ENCODE data around the gene MAP3K15.

MAP3K15 gene, protein sequence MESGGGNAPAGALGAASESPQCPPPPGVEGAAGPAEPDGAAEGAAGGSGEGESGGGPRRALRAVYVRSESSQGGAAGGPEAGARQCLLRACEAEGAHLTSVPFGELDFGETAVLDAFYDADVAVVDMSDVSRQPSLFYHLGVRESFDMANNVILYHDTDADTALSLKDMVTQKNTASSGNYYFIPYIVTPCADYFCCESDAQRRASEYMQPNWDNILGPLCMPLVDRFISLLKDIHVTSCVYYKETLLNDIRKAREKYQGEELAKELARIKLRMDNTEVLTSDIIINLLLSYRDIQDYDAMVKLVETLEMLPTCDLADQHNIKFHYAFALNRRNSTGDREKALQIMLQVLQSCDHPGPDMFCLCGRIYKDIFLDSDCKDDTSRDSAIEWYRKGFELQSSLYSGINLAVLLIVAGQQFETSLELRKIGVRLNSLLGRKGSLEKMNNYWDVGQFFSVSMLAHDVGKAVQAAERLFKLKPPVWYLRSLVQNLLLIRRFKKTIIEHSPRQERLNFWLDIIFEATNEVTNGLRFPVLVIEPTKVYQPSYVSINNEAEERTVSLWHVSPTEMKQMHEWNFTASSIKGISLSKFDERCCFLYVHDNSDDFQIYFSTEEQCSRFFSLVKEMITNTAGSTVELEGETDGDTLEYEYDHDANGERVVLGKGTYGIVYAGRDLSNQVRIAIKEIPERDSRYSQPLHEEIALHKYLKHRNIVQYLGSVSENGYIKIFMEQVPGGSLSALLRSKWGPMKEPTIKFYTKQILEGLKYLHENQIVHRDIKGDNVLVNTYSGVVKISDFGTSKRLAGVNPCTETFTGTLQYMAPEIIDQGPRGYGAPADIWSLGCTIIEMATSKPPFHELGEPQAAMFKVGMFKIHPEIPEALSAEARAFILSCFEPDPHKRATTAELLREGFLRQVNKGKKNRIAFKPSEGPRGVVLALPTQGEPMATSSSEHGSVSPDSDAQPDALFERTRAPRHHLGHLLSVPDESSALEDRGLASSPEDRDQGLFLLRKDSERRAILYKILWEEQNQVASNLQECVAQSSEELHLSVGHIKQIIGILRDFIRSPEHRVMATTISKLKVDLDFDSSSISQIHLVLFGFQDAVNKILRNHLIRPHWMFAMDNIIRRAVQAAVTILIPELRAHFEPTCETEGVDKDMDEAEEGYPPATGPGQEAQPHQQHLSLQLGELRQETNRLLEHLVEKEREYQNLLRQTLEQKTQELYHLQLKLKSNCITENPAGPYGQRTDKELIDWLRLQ (N-terminal part only)

DNA sequence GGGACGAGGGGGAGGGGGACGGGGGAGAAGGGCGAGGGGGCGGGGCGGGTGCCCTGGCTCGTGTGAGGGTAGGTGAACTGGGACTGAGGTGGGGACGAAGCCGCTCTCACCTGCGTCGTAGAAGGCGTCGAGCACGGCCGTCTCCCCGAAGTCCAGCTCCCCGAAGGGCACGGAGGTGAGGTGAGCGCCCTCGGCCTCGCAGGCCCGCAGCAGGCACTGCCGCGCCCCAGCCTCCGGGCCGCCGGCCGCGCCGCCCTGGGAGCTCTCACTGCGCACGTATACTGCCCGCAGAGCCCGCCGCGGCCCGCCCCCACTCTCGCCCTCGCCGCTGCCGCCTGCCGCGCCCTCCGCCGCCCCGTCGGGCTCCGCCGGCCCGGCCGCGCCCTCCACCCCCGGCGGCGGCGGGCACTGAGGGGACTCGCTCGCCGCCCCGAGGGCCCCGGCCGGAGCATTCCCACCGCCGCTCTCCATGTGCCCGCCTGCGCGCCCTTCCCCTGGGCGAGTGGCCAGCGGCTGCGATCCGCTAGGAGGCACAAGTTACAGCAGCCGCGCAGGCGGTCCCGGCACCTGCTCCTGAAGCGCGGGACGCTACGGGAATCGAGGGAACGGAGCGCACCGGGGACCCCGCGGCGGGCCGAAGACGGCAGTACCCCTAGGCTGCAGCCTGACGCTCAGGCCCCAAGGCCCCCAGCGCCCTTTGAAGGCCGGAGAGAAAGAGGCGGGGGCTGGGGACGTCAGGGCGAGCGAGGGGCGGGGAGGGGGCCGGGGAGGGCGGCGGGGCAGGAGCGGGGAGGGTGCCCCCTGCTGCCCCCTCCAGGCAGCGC lies at the start of gene MAP3K15:
Gene MAP3K15, minus strand, starts transcription at position 718 of the 824 bp plus-strand sequence. Its CDS starts 247 bp downstream, at position 471.
- peak; percentile 31 for DNase-seq (ENCODE audit: low spot score)

DNA sequence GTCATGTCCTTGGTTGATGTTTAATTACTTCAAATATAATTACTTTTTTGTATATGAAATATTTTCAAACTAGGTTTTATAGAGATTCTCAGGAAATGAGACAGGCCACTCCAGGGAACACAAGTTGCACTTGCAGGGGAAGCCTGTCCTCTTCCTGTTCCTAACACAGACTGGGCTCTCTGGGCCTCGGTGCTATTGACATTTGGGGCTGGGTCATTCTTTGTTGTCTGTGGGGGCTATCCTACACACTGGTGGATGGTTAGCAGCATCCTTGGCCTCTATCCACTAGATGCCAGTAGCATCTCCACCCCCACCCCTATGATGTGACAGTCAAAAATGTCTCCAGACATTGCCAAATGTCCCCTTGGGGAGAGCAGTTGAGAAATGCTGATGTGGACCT lies 49.3 kb upstream of the MAP3K15 start:
- DNase-seq (ENCODE audit: low spot score): no peak

DNA sequence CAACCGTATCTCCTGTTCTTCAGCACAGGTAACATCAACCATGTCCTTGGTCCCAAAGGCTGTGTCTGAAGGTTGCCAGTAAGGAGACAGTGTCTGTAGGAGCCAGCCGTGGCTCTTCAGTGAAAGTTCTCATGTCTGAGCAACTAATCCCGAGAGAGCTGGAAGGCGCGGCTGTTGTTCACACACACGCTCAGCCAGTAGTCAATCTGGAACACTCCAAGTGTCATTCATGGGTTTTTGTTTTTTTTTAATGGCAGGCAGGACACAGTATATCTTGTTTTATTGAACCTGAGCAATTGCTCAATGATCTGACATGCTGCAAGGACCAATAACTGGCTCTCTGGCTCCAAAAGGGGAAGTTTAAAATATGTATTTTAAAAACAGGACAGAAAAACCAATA lies 48.4 kb upstream of the MAP3K15 start:
- DNase-seq (ENCODE audit: low spot score): no peak

DNA sequence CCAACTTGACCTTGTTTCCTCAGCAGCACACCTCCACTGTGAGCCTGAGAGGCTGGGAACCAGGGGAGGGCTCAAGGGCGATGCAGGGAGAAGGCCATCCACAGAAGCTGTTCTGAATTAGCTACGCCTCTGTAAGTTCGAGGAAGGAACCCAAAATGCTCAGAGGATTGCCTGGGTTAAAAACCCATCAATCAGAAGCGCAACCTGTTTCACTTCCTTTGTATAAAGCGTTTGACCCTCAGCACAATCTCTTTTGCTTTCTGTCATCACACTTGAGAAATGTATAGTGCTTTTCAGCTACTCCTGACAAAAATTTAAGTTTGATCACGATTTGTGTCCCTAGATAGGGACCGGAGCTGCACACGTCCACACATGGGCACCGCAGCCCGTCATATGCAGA lies 48.0 kb upstream of the MAP3K15 start:
- DNase-seq (ENCODE audit: low spot score): no peak

DNA sequence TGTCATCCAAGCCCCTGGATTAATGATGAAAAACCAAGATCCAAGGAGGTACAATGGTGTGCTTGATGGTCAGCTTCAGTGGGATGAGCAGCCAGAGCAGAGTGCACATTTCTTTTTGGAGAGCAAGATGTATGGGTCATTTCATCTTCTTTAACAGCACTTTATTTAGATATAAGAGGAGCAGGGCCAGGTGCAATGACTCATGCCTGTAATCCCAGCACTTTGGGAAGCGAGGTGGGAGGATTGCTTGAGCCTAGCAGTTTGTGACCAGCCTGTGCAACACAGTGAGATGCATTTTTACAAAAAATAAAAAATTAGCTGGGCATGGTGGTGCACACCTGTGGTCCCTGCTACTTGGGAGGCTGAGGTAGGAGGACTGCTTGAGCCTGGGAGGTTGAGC lies 45.3 kb upstream of the MAP3K15 start:
- DNase-seq (ENCODE audit: low spot score): no peak

DNA sequence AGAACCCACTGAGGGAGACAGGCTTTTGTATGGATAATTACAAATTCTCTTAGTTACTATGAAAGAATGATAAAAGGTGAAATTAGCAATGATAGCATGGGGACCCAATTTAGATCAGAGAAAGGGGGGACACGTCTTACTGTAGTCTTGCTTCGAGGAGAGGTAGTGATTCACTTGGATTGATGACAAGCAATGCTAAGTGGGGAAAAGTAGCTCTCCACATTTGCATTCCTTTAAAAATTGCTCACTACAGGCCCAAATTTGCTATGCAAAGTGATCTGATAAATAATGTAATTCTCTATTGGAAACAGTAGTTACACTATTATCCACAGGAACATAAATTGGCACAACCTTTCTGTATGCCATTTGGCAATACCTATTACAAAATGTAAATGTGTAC lies 42.5 kb upstream of the MAP3K15 start:
- peak; percentile 9 for DNase-seq (ENCODE audit: low spot score)

DNA sequence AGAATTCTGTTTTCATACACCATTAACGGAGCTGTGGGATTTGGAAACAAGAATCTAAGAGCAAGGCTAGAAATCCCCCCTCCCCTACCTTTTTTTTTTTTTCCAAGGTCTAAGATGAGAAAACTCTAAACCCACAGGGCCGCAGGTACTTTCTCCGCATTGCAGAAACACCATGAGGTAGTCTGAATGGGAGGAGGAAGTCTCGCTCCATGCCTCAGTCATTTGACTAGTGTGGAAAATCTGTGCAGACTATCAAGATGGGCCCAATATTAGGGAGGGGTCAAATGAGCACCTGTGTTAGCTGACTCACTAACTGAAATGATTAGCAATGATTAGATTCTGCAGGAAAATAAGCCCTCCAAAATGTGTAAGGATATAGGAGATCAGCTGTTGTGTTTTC lies 40.9 kb upstream of the MAP3K15 start:
- DNase-seq (ENCODE audit: low spot score): no peak

DNA sequence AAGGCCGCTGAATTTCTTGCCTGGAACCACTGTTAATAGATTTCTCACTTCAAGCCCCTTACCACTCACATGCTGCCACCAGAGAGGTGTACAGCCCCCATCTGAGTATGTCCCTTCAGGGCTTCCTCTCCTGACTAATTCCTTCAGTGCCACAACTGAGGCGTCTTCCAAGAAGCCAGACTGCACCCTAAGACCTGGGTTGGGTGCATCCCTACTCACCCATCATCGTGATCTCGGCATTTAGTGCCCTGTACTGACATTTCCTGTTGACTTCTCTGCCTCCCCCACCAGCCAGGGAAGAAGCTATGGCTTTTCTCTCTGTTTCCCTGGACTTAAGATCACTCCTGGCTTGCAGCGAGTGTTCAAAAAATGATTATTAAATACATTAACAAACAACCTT lies 40.4 kb upstream of the MAP3K15 start:
- no peak for DNase-seq (ENCODE audit: low spot score)

DNA sequence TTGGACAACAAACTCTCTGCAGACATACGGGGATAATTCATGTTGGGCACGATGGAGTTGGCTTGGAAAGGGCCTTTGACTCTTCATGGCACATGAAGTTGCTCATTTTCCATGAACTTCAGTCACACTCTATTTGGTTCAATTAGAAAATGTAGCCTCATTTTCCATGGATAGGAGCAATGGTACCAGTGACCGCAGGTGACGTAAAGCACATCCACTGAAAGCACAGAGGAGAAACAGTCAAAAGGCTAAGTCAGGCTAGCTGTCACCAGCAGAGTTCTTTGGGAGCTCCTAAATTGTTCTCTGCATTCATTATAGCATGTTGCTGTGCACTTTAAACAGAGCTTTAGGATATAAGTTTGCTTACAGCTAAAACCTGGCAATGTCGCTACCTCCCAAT lies 39.9 kb upstream of the MAP3K15 start:
- no peak for DNase-seq (ENCODE audit: low spot score)

DNA sequence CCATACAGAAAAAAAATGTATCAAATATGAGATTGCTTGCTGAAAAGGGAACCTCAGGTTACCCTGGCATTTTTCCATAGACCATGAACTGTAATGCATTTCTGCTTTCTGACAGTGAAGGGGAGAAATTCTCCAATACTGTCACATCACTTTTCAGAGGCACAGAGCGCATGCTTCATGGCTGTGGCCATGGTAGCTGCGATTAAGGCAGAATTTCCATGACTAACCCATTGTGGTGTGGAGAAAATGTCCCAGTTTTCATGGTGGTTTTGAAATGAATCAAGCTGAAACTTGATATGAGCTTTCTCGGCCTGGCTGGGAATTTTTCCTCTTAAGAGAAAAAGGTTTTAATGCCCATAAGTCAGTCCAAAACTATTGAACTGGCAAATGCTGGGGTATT lies 39.5 kb upstream of the MAP3K15 start:
- DNase-seq (ENCODE audit: low spot score): peak; percentile 19

DNA sequence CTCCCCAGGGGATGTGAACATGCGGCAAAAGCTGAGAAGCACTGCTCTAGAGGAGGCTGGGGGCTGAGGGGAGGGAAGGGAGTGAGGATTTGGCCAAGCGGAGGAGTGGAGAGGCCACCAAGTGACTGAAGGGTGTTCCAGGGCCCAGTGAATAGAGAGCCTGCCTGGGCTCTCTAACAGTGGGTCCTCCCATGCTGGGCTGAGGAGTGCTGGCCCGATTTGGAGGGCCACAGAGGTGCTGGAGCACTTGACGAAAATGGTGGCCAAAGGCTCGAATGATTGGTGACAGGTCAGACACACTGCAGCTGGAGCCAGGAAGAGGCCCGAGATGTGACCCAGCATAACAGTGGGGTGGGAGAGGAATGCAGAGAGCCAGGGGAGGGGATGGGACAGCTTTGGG lies 37.5 kb upstream of the MAP3K15 start:
- DNase-seq (ENCODE audit: low spot score): no peak

DNA sequence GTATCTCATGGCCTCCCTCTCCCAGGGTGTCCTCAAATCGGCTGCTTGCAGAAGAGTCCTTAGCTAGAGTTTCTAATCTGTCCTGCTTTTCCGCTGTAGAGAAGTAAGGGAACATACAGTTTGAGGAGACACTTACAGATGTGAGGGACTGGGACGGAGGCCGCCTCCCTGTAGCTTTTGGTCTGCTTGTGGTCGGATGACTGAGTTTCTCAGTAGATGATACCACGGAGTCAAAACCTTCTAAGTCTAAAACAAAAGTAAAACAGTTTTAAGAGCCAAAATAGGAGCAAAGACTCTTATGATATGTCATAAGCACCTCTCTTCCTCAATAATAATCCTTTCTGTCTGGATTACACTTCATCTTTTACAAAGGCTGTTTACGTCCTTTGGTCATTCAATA lies 34.5 kb upstream of the MAP3K15 start:
- no peak for DNase-seq (ENCODE audit: low spot score)

DNA sequence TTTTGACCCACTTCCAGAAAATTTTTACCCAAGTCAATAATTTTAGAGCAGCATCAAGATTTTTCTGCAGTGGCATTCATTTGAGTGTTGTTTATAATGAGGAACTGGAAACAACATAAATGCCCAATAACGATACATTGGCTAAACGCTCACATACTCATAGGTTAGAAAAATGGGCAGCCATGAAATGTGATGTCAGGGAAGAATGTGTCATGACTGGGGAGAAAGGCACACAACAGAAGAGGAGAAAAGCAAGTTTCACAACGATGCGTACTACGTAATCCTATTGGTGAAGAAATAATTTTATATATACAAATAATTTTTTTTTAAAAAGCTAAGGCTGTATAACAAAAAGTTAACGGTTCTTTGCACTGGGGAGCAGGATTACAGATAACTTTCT lies 33.6 kb upstream of the MAP3K15 start:
- no peak for DNase-seq (ENCODE audit: low spot score)

DNA sequence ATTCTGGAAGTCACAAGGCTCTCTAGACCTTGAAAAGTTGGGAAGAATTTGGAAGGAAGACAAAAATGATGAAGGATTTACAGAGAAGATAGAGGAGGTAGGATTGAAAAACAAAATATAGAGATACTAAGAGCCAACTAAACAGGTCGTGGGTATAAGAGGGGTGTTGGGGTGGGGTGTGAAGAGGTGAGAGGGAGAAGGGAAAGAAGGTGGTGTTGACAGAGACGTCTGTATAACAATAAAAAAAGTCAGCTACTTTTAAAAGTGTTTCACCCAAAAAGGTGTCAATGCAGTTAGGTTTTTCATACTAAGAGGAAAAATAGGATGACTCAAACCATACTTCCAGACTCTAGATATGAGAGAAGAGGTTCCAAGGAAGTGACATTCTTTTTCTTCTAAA lies 33.0 kb upstream of the MAP3K15 start:
- no peak for DNase-seq (ENCODE audit: low spot score)

DNA sequence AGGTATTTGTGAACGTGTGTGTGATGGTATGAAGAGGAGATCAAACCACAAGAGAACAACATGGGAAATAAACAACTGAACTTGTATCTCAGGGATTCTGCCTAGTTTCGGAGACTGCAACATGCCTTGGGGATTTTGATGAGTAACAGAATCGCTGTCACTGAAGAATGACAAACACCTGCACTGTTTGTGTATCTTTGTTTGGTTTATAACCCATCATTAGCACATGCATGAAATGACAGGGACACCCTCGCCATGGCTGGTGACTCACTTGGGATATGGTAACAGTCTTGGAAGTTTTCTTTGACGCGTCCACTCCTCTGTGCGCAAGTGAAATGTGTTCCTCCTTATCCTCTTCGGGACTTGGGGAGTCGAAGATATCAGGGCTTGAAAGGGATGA lies 30.3 kb upstream of the MAP3K15 start:
- no peak for DNase-seq (ENCODE audit: low spot score)

DNA sequence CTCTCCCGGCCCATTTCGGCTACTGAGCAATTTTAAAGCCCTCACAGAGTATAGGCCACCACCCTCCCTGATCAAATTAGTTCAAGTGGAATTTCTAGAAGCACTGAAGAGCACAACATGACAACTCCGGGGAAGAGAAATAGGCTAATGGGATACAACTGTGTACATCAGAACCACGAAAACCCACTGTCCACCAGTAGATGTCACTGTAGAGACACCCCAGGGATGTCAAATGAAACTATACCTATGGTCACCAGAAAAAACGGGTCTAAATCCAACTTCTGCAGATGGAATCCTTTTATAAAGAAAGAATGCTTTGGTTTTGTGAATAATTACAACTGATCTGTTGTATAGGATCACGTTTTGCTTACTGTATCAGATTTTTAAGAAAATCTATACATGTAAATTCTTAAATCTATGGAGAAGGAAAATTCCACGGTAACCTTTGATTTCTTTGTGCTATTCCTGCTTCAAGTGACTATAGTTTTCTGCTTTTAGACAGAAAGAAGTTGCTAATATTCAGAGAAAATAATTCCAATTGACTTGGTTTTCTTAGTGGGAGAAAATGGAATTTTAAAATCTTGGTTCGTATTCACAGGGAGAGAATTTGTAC lies 29.5 kb upstream of the MAP3K15 start:
- peak; percentile 57 for DNase-seq (ENCODE audit: low spot score)

DNA sequence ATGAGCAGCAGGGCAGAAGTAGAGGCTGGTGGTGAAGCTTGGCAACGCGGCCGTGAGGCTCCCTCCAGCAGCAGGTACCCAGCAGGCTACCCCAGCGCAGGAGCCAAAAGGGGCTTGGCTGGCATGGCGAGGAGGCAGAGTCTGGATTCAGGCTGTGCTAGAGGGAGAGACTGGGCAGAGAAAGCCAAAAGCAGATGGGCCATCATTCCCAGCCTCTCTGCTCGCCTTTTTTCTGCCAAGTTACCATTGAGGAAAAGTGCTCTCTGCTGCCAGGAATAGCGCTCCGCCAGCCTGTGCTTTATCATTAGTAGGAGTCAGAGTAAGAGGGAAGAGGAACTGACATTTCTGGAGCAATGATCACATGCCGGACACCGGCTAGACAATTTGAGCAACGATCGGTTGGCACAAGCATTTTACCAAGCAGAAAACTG lies 28.7 kb upstream of the MAP3K15 start:
- DNase-seq (ENCODE audit: low spot score): no peak

DNA sequence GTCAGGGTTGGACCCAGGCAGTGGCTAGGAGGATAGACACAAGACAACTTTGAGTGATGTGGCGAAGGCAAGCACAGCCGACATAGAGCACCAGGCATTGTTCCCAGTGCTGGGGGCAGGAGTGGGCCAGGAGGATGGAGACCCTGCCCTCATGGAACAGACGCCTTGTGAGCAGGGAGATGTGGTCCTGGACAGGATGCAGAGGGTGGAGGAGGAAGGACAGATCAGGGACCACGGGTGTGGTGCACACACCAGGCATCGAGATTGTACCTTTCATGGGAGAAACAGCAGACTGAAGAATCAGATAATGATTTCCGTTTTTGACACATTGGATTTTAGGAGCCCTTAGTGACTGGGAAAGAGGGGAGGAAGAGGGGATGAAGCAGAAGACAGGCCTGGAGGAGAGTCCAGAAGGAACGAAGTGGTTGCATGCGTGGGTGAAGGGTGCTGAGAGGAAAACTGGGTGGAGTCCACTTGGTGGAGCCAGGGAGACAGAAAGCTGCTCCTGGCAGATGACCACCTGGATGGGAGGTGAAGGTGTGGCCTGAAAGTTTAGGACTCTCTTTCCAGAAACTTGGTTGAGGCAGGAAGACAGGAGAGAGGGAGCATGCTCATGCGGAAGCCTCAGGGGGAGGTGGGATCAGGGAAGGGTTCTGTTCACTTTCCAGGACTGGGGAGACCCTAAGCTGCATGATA lies 27.9 kb upstream of the MAP3K15 start:
- no peak for DNase-seq (ENCODE audit: low spot score)

DNA sequence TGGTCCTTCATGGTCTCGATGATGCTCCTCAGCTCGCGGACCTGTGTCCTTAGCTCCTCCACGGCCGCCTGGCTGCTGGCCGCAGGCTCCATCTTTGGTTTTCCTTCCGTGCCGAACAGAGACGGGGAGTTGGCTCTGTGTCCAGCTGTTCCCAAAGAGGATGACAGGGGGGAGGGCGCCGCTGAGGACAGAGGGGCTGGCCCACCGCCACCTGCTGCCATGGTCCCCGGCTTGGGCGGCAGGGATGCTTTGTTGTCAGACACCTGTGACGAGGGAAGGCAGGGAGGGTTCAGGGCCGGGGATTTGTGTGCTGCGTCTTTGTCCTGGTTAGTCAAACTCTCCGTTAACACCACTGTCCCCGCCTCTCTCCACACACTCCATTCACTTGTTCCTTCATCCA lies 26.6 kb upstream of the MAP3K15 start:
- DNase-seq (ENCODE audit: low spot score): no peak

DNA sequence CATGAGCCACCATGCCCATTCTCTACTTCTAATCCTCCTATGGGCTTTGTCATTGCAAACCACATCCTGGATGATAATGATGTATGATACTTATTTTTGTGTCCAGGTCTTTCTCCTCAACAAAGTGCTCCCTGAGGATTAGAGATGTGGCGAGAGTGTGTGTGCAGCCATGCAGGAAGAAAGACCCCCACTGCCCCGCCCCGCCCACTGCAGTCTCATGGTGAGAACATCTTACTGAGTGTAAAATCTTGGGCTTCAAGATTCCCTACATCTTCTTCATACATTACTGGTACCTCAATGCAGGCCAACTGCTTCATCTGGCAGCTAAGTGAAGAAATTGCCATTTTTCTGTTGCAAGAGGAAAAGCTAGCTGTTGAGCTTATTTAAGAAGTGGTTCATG lies 25.9 kb upstream of the MAP3K15 start:
- no peak for DNase-seq (ENCODE audit: low spot score)

DNA sequence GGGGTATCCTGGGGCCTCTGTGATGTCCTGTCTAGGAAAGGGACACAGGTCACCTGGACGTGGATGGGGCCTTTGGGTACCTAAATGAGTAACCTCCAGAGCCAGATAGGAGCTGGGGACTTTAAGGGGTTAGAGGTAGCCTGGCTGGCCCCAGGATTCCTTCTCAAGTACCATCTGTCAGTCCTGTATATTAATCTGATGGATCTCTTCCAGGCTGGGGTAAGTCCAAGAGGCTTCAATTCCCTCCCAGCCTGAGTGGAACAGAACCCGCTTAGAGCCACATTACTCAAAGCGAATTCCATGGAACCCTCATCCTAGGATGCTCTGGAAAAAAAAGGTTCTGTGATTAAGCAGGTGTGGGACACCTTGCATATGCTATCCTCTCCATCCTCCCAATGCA lies 24.8 kb upstream of the MAP3K15 start:
- DNase-seq (ENCODE audit: low spot score): no peak

All from GM03348 (cell line).